ENCODE measurements around the gene FAM20A.

Gene FAM20A

DNA sequence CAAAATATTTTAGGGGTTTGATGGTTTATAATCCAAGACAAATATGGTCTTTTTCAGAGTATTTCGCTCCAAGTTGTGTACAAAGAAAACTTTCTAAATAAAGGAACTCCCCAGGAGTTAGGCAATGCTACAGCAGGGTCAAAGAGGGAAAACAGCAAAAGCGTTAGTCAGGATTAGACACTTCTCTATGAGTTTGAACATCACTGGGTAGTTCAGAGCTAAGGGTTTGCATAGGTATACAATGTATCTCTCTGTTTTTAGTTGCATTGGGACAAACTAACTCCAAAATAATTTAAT is 34.8 kb downstream of the FAM20A start:
- no peak for DNase-seq (ENCODE audit: low read depth in 2 of 3, low spot score in 2 of 3)

DNA sequence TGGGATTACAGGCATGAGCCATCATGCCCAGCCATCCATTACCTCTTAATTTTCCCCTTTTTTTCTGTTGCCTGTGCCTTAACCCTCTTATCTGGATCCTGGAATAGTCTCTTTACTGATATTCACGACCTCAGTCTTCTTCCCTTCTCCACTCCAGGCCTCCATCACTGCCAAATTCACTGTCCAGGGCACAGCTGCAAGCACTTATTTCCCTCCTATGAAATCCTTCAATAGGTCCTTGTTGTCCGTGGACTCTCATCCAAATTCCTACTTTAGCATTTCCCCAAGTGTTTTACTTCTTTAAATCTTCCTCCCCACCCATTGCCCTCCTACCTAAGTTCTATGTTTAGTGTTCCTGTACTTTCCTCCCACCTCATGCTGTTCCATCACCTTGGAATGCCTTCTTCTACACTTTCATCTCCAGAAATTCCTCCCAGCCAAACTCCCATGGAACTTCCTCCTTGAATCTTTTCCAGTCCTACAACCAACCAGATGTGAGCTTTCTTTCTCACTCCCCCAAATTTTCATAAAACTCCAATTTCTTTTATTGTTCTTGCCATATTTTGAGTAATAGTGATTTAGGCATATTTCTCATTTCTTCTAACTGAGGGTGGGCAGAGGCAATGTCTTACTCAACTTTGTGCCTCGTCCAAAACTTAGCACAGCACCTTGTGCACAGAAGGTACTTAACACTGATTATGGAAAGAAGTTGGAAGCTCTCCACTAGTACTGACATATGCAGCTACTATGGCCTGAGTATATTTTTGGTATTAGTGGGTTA is 35.3 kb downstream of the FAM20A start:
- DNase-seq (ENCODE audit: low read depth in 2 of 3, low spot score in 2 of 3): no peak

DNA sequence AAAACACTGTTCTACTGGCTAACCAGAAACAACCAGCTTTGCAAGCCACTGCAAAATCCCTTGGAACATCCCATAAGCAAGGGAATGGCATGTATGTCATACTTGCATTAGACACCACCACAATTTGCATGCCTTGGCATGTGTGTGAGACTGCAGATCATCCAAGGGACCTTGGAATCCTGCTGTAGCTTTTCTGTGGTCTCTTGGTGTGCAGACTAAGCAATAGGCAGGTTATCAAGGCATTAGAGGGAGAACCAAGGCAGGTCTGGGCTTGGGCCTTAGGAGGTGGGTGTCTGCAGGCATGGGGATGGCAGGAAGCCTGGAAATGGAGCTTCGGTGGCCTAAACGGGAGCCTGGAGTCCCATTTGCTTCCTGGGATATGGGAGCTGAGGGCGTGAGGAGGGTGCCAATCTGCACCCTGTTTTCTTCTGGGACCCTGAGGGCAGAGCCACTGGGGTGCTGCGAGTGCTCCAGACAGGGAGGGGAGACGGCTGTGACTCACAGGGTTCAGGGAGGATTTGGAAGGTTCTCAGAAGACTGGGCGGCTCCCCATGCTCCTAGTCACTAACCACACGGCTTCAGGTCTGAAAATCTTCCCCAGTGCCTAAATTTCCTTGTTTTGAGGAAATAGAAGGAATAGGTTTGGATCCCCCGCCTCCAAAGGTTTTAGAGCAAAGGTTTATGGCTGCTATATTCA is 36.6 kb downstream of the FAM20A start:
- DNase-seq (ENCODE audit: low read depth in 2 of 3, low spot score in 2 of 3): no peak

DNA sequence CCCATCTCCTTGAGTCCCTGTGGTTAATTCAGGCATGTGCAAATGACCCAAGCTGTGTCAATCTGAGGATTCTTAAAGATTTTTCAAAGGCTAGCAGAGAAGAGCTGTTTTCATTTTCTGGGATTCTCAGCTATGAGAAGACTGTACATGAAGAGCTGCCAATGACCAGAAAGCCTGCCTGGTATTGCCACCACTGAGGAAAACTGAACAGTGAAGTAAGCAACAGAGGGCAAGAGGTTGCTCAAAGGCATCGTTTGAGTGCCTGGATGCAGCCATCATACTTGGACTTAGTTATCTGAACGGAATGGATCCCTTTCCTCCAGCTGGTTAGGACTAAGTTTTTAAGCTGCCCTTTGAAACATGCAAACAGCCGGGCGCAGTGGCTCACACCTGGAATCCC is 38.4 kb downstream of the FAM20A start:
- no peak for DNase-seq (ENCODE audit: low read depth in 2 of 3, low spot score in 2 of 3)

DNA sequence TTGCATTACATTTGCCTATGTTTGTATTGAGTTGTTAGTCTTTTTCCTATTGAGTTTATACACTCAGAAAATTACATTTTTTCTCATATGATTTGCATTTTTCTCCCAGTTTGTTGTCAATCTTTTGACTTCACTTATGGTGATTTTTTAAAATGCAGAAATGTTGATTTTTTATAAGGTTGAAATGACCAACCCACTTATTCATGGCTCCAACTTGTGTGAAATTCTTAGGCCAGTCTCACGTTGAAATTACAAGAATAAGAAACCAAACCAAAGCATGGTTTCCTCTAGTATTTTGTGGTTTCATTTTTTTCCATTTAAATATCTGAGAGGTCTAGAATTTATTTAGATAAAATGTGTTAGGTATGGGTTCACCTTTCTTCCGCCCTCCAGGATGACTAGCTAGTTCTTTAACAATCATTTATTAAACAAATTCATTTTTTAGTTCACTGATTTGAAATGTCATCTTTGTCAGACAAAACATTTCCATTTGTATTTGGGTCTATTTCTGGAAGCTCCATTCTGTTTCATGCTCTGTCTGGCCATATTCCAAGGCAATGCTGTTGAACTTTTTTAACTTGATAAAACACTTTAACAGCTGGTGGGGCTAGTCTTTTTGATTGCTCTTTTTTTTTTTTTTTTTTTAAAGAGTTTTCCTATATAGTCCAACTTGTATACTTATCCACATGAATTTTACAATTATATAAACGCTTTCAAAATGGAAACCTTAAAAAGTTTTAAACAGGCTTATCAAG is 40.0 kb downstream of the FAM20A start:
- DNase-seq (ENCODE audit: low read depth in 2 of 3, low spot score in 2 of 3): no peak

DNA sequence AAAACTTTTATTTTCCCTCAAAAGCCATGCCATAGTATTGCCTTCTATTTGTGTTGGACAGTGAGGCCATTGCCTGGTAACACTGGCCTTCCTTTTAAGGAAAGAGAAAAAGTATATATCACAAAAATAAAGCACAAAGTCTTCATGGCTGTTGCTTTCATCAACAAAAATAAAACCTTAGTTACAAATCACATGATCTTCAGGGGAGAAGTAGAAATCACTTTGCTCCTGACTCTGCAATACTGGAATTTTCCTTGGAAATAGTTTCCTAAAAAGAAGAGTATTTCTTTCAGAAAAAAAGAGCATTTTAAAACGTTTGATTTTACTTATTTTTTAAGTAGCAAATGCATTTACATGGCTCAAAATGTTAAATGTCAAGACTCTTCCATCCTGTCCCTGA is 41.9 kb downstream of the FAM20A start:
- DNase-seq (ENCODE audit: low read depth in 2 of 3, low spot score in 2 of 3): no peak

DNA sequence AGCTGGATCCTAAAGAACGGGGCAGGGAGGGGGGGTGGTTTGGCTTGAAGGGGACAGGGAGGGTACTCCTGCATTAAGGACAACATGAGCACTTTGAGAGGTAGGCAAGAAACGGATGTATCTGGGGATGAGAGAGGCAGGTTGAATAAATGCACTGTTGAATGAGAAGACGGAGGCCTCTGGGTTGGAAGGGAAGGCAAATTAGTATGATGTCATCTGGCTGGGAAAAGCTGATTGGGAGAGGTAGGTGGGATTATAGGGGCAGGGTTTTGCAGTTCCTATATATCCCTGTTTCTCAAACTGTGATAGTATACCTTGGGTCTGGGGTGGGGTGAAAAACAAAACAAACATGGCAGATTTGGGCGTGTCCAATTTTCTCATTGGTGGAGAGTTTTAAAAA is 44.6 kb downstream of the FAM20A start:
- DNase-seq (ENCODE audit: low read depth in 2 of 3, low spot score in 2 of 3): no peak

DNA sequence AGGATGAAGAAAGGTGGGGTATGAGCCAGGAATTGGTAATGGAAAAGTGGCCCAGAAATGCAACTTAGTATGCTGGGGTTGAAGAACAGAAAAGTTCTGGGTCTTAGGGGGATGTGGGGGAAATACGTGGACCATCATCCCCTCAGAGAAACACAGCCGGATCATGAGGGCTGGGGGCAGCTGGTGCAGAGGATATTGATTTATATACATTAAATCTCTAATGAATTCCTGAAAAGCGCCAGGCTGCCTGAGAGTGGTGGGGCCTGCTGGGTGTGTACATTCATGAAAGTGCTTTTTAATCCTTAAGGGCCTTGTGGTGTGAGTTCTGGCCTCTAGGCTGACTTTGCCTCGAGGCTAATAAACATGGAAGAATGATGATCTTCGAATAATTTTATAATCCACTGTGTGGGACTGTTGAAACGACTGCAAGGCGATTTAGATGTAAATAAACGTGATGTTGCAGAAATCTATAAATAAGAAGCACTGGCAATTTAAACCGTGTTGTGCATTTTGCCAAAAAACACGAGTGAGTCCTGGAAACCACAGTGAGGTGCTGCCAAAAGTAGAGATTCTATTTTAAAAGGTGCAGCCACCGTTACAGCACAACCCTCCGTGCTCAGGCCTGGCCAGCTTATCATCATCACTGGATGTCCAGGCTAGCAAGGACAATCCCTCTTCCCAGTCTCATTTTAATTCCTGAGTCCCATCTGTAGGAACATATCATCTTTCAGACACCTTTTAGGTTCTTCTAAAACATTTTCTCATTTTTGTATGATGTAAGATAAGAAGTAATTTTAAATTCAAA is 56.9 kb downstream of the FAM20A start:
- DNase-seq (ENCODE audit: low read depth in 2 of 3, low spot score in 2 of 3): no peak

DNA sequence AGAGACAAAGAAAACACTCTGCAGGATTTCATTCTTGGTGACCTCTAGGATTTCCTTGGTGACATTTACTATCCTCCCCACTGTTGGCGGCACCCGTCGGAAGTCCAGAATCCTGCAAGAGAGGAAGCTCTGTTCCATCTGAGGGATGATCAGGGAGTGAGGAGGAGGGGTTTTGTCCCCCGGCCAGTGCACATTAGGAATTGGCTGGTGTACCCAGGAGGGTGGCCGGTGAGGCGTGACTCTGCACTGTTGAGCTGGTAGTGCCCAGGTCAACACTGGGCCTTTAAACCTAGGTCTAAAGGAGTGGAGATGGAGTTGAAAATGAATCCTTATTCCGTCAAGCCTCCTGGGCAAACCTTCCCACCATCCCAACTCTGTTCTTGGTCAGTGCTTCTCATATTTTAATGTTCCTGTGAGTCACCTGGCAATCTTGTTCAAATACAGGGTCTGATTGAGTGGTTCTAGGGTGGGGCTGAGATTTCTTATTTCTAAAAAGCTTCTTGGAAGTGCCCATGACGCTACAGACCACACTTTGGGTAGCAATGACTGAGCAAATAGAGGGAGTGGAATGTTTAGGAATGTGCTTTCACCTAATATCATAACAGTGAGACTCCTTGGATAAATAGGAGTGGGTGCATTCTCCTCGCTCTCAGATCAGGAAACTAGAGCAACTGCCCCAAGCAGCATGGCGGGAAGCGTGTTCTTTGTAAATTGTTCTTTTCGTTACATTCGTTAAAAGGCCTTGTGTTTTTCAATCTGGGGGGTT is 58.3 kb downstream of the FAM20A start:
- no peak for DNase-seq (ENCODE audit: low read depth in 2 of 3, low spot score in 2 of 3)

DNA sequence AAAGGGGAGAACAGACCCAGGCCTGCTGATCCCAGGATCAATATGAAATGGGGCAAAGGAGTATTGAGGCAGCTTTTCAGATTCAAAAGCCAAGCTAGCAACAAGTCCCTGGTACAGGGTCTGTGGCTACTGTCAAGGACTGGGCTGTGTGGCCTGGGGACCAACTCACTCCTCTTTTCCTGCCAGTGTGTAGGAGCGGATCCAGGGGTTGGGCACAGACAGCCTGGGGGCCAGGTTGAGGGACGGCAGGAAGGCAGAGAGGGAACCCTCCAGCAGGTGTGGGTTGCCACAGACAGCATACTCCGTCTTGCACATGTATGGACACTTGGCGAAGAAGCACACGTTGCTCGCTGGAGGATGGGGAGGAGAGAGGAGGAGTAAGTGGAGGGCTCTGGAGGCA is 59.4 kb downstream of the FAM20A start:
- no peak for DNase-seq (ENCODE audit: low read depth in 2 of 3, low spot score in 2 of 3)

DNA sequence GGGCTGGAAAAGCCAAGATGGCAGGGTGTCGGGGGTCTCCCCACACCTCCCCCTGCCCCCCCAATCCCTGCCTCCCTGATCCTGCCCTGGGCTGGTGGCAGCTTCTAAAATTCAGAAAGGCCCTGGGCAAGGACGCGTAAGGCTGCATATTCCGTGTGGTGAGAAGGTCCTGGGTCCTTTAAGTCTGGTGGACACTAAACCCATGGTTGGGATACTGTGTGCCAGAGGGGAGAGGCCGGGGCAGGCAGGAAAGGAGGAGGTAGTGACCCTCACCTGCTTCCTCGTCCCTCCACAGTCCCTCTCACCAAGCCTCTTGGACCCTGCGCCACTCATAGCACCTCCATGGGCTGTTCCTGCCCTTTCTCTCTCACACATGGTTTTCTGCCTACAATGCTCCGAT is 60.2 kb downstream of the FAM20A start:
- DNase-seq (ENCODE audit: low read depth in 2 of 3, low spot score in 2 of 3): no peak

DNA sequence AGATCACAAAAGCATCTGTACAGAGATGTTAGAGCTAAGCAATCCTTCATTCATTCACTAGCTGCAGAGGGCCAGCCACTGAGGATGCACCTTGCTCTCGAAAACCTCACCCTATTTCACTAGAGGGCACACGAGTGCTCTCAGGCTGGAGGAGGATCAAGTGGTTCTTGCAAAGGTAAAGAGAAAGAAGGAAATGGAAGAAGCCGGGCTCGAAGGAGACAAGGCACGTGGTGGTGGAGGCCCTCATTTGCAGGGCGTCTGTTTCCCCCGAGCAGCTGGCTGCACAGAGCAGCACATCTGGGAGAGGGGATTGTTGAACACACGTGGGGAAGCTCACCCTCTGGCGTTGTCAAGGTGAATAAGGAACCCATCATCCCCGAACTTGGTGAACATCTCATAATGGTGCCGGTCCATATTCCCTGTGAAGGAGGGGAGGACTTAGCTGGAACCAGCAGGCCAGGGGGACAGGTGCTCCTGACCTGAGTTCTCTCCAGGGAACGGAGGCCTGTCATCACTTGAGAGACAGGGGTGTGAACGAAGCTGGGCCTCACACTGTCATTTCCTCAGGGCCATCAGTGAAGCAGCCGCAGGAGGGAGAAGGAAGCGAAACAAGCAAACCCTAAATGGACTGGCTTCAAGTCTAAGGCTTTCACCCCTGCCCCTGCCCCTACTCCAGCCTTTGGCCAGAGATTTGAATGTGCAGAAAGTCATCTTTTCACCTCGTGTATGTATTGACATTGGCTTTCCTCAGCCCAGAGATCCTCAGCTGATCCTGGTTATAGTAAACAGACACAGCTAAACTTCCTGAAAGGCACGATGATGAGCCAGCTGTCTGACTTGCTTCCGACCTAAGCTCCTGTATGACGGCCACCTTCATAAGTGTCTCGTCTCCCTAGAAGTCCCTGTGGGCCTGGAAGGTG is 61.4 kb downstream of the FAM20A start:
- DNase-seq (ENCODE audit: low read depth in 2 of 3, low spot score in 2 of 3): no peak

DNA sequence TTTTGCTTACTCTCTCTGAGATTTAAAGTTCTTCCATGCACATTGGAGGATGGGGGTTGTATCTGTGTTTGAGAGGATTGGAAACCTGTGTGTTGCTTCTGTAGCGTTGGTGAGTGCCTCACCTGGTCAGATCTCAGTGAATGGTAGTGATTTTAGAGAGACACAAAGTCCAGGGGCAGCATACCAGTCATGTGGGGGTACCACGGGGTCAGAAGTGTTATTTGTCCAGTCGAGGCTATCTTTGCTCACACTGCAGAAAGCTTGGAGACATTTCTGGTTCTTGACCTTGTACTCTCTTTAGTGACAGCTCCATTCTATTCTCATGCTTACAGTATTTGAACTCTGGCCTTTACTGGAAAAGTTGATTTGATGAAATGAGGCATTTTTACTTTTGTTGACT is 65.2 kb downstream of the FAM20A start:
- no peak for DNase-seq (ENCODE audit: low read depth in 2 of 3, low spot score in 2 of 3)

DNA sequence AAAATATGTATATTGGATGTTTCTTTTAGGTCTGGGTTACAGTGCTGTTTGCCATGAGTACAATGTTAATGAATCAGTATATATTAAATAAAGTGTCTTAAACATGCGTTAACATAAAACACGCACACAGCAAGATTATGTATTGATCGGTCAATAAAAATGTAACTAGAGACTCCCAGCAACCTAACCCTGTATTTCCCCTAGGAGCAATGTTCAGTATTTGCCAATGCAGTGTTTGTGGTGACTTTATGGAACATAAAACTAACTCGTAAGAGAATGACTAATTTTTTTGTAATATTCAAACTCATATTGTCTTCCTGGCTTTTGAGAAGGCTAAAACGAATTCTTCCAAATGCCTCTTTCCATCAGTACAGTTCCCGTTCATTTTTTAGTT is 66.5 kb downstream of the FAM20A start:
- DNase-seq (ENCODE audit: low read depth in 2 of 3, low spot score in 2 of 3): no peak

DNA sequence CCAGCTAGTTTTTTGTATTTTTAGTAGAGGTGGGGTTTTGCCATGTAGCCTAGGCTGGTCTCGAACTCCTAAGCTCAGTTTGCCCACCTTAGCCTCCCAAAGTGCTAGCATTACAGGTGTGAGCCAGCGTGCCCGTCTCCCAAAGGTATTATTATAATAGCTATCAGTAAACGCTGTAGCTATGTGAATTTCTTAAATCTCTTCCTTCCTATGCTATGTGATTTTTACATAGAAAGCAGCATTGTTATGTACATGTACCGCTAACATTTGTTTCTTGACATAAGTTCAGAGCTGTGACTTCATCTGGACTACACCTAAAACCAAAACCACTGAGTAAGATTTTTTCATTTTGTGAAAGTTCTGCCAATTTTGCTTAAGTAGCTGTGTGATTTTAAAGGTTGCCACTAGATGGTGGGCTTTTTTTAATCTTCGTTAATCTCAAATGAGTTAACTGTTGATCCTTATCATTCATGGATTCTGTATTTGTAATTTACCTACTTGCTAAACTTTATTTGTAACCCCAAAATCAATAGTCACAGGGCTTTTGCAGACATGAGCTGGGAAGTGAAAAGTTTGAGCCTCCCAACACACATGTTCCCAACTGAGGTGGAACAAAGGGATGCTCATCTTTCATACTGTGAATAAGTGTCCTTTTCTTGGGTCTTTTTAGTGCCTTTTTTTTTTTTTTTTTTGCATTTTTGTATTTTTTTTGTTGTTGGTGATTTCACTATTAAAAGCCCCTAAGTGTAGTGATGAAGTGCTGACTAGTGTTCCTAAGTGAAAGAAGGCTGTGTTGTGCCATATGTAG is 67.1 kb downstream of the FAM20A start:
- DNase-seq (ENCODE audit: low read depth in 2 of 3, low spot score in 2 of 3): no peak

DNA sequence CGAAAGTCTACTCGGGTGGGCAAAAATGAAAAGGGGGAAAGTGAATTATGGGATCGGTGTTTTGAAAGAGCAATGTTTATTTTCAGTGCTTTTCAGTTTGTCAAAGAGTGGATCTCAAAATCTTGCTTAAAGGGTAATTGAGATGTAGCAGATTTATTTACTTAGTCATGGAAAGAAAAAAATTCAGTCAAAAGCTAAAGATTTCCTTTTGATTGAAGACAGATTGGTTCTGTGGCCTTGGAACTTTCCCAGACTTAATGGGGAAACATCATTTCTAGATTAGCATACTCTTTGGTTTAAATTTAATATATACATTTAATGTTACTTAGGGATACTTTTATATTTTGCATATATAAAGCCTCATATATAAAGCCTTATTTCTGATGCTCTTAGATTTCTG is 68.3 kb downstream of the FAM20A start:
- DNase-seq (ENCODE audit: low read depth in 2 of 3, low spot score in 2 of 3): no peak

DNA sequence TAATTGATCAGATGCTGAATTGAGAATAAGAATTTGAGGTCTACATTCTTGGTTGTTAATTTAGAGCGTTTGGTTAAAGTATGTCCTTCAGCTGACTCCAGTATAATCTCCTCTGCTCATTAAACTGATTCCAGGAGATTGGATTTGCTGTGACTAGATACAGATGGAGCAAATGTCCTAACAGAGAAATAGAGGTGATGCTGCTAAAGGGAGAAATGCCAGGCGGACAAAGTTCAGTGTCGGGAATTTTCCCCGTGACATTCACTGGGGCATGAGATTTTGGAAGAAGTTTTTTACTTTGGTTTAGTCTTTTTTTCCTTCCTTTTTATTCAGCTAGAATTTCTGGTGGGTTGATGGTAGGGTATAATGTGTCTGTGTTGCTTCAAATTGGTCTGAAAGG is 69.9 kb downstream of the FAM20A start:
- no peak for DNase-seq (ENCODE audit: low read depth in 2 of 3, low spot score in 2 of 3)

DNA sequence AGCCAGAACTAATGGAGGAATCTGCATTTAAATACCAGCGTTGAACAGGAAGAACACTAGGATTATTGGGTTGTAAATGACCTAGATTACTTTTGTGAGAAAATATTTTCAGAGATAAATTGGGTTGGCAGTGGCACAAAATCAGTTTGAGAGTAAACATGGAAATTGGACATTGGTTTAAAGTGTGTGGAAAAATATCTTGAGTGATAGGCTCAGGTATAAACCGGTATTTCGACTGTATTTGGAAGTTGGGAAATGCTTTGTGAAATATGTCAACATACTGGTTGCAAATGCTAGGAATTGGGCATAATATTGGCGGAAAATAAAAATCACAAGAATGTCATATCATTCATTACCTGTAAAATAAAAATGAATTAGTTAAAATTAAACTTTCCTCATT is 73.9 kb downstream of the FAM20A start:
- no peak for DNase-seq (ENCODE audit: low read depth in 2 of 3, low spot score in 2 of 3)

DNA sequence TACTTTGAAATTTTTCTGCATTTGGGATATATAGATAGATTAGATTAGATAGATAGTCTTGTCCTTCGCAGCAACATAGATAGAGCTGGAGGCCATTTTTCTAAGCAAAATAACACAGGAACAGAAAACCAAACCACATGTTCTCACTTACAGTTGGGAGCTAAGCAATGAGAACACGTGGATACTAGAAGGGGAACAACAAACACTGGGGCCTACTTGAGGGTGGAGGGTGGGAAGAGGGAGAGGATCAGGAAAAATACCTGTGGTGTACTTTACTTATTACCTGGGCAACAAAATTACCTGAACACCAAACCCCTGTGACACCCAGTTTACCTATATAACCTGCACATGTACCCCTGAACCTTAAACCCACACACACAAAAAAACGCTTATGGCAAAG is 74.6 kb downstream of the FAM20A start:
- no peak for DNase-seq (ENCODE audit: low read depth in 2 of 3, low spot score in 2 of 3)

All from activated CD8-positive, alpha-beta memory T cell treated with anti-CD3 and anti-CD28 coated beads for 48 hours (primary cell).